Cardiac muscle cell (in vitro differentiated cells and primary cell): ENCODE results near the gene RAD1. TPM values are rescaled to one million over a fixed set of nuclear protein-coding genes. Genes with fewer than 3 reads are reported as not detected.
A peak's percentile ranks its signal among the peaks of the same experiment; 100 is the strongest.
"Not testable (repeated sequence)": the region's sequence is repeated elsewhere in the genome, so short reads cannot be mapped to it uniquely, and the experiment has no call there.

Source experiments
- DNase-seq, 2 donors: peaks; one replicate each; pipeline versions ENCODE4 v3.0.0 to v3.0.0-alpha.2; 2010 to 2017; ENCODE audit warnings: low read depth in 1 of 2, low spot score in 1 of 2
- H3K27ac ChIP-seq: fragments of 200-600 bp; sonication (generic); 2 replicates; pipeline ENCODE4 v1.5.1; 2016
- H3K27me3 ChIP-seq: fragments of 200-600 bp; sonication (generic); 2 replicates; pipeline ENCODE4 v1.6.0; 2016; ENCODE audit warnings: control low read depth
- H3K36me3 ChIP-seq: fragments of 200-600 bp; sonication (generic); 2 replicates; pipeline ENCODE4 v1.5.1; 2016; ENCODE audit warnings: control low read depth
- H3K4me1 ChIP-seq: fragments of 200-600 bp; sonication (generic); 2 replicates; pipeline ENCODE4 v1.8.1; 2017; ENCODE audit warnings: low read depth, mild to moderate bottlenecking, mixed run types
- H3K4me3 ChIP-seq: fragments of 200-600 bp; sonication (generic); 2 replicates; pipeline ENCODE4 v1.5.1; 2016; ENCODE audit warnings: mild to moderate bottlenecking
- H3K9me3 ChIP-seq: fragments of 200-600 bp; sonication (generic); 2 replicates; pipeline ENCODE4 v1.5.1; 2017; ENCODE audit warnings: low read depth, mild to moderate bottlenecking, control low read depth
- polyA plus RNA-seq: library from polyadenylated mRNA; unstranded; fragments of >200 nt; fragmentation: Nextera tagmentation; extraction: Ambion mirVana; gene quantifications from 2 replicates; pipeline ENCODE4 v1.2.1, GENCODE V29; 2016
- total RNA-seq: library from RNA; depleted of rRNA; stranded (reverse); fragments of >200 nt; gene quantifications from 2 replicates; pipeline ENCODE4 v1.2.3, GENCODE V29; 2016
- TF ChIP-seq, protein P1 (sequence below): IDR thresholded peaks from 2 replicates; pipeline ENCODE4 v1.5.1; 2012; ENCODE audit warnings: low read depth, mild to moderate bottlenecking, low read length

The RAD1 gene
- total and polyA plus RNA-seq, 2 experiments from 2014 or later: 14.1 to 35.1 TPM

DNA sequence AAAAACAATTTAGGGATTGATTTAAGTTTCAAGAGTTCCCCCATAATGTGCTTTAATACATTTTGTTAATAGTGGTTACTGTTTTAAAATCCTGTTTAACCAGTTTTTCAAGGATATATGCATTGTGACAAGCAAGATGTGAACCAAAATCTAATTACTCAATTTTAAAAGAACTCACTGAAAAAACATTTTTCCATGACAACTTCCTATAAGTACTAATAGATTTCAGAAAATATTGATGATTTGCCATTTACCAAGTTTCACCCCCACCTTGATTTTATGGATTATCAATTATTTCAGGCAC is 9.1 kb upstream of the RAD1 start:
- Histone ChIP-seq H3K36me3 (peaks cover 64% of the 10 kb centered on the region), H3K4me1 (peaks cover 3% of the 10 kb centered on the region), H3K9me3 (no peaks in the 10 kb centered on the region), H3K27ac (no peak overlapping the region), H3K4me3 (no peak overlapping the region), H3K27me3 (no peaks in the 10 kb centered on the region)
- DNase-seq: no peak
- TF ChIP-seq, protein P1, sequence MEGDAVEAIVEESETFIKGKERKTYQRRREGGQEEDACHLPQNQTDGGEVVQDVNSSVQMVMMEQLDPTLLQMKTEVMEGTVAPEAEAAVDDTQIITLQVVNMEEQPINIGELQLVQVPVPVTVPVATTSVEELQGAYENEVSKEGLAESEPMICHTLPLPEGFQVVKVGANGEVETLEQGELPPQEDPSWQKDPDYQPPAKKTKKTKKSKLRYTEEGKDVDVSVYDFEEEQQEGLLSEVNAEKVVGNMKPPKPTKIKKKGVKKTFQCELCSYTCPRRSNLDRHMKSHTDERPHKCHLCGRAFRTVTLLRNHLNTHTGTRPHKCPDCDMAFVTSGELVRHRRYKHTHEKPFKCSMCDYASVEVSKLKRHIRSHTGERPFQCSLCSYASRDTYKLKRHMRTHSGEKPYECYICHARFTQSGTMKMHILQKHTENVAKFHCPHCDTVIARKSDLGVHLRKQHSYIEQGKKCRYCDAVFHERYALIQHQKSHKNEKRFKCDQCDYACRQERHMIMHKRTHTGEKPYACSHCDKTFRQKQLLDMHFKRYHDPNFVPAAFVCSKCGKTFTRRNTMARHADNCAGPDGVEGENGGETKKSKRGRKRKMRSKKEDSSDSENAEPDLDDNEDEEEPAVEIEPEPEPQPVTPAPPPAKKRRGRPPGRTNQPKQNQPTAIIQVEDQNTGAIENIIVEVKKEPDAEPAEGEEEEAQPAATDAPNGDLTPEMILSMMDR: no peak

DNA sequence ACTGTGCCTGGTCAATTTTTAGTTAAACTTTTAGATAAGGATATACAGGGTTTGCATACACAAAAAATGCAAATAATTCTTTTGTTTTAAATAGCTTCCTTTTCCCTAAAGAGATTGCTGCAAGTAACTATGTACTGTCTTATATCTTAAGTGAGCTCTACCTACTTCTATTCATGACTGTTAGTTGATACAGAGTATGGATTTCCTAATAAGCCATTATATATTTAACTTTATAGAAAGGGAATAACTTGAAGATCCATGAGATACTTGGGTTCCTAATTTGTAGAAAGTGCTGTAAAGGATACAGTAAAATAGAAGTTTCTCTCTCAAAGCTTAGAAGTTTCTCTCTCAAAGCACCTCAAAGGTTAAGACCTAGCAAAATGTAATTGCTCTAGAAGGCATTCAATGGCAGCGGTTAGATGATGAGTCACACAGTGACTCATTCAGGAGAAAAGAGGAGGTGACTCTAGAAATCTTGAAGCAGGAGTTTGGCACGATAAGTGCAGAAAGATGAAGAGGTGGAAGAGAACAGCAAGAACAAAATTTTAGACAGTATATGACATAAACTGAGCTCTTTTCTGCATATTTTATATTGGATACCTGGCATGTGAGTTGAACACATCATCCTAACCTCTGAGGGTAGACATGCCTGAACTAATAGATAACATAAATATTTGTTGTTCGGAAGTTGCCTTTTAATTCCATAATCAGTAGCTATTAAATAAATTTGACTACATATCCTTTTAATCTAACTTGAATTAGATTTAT is 8.6 kb upstream of the RAD1 start:
- TF ChIP-seq, protein P1: no peak
- Histone ChIP-seq H3K9me3 (no peaks in the 10 kb centered on the region), H3K4me1 (peaks cover 3% of the 10 kb centered on the region), H3K4me3 (no peak overlapping the region), H3K36me3 (peaks cover 65% of the 10 kb centered on the region), H3K27ac (no peak overlapping the region), H3K27me3 (no peaks in the 10 kb centered on the region)
- DNase-seq: peak in 1 of 2 donors; percentile 82

DNA sequence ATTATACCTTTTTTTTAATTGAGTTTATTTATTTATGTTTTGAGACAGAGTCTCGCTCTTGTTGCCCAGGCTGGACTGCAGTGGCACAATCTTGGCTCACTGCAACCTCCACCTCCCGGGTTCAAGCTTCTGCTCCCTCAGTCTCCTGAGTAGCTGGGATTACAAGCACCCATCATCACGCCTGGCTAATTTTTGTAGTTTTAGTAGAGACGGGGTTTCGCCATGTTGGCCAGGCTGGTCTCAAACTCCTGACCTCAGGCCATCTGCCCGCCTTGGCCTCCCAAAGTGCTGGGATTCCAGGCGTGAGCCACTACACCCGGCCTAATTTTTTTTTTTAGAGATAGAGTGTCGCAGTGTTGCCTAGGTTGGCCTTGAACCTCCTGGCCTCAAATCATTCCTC is 8.0 kb upstream of the RAD1 start:
- H3K27me3 ChIP-seq, H3K4me1 ChIP-seq, H3K27ac ChIP-seq, DNase-seq, H3K9me3 ChIP-seq, H3K4me3 ChIP-seq: not testable (repeated sequence)
- H3K36me3 ChIP-seq: peaks cover 67% of the 10 kb centered on the region

DNA sequence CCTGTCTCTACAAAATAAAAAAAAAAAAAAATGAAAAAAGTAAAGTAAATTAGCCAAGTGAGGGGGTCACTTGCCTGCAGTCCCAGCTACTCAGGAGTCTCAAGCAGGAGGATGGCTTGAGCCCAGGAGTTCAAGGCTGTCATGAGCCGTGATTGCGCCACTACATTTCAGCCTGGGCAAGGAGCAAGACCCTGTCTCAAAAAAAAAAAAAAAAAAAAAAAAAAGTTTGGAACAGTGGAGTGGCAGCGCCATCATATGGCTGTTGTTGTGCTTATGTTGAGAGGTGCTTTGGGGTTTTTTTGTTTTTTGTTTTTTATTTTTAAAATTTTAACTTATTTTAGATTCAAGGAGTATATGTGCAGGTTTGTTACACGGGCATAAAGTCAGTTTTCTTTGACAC is 3.8 kb upstream of the RAD1 start:
- Histone ChIP-seq H3K27me3 (no peaks in the 10 kb centered on the region), H3K36me3 (peaks cover 42% of the 10 kb centered on the region), H3K9me3 (no peaks in the 10 kb centered on the region), H3K27ac (no peak overlapping the region), H3K4me3 (no peak overlapping the region), H3K4me1 (peaks cover 9% of the 10 kb centered on the region)
- TF ChIP-seq, protein P1: no peak
- DNase-seq: no peak

DNA sequence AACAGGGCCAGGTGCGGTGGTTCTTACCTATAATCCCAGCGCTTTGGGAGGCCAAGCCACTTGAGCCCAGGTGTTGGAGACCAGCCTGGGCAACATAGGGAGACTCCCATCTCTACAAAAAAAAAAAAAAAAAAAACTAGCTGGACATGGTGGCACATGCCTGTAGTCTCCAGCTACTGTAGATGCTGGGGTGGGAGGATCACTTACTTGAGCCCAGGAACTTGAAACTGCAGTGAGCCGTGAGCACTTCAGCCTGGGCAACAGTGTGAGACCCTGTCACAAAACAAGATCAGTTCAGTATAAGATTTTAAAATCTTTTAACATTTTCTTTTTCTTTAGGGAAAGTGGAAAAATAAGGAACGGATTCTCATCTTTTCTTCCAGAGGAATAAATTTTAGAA is 2.7 kb upstream of the RAD1 start:
- H3K4me3 ChIP-seq: no peak overlapping the region
- H3K27me3 ChIP-seq: no peaks in the 10 kb centered on the region
- H3K9me3 ChIP-seq: no peaks in the 10 kb centered on the region
- TF ChIP-seq, protein P1: no peak
- no peak for DNase-seq
- peaks cover 12% of the 10 kb centered on the region for H3K4me1 ChIP-seq
- no peak overlapping the region for H3K27ac ChIP-seq
- H3K36me3 ChIP-seq: peaks cover 31% of the 10 kb centered on the region

DNA sequence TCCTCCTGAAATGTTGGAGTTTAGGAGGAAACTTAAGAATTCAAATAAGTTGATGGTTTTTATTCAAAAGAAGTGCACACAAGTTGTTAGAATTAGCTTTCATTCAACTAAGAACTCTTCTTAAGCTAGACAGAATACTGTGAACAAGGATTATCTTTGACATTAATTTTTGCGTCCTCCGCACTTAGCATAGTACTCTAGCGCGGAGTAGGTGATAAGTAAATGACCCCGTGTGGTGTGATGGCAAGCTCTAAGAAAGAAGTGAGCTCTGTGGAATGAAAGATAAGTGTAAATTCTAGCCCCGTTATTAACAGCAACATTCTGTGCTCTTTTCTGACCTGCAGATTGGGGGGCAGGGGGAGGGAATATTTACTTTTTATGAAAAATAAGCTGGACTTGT is 1.2 kb upstream of the RAD1 start:
- Histone ChIP-seq H3K27ac (no peak overlapping the region), H3K4me1 (peaks cover 12% of the 10 kb centered on the region), H3K36me3 (peaks cover 24% of the 10 kb centered on the region), H3K4me3 (peak overlapping the region; percentile 97), H3K27me3 (no peaks in the 10 kb centered on the region), H3K9me3 (no peaks in the 10 kb centered on the region)
- no peak for DNase-seq
- TF ChIP-seq, protein P1: no peak
